DOHH2 (cell line): ENCODE data around the gene TCFL5.

Experiments used
- EZH2phosphoT487 ChIP-seq: fragments of 200-600 bp; sonication (generic); IDR thresholded peaks from 2 replicates; pipeline ENCODE4 v1.6.1; 2017; ENCODE audit warnings: borderline replicate concordance, mild to moderate bottlenecking, antibody characterized with exemption, low read length, moderate library complexity, mixed read lengths
- TF ChIP-seq, protein P1 (sequence below): fragments of 200-600 bp; sonication (generic); IDR thresholded peaks from one replicate; pipeline ENCODE4 v1.5.1; 2014; ENCODE audit warnings: antibody characterized with exemption, mild to moderate bottlenecking, low read depth, low read length; ENCODE audit not compliant: poor library complexity, severe bottlenecking

DNA sequence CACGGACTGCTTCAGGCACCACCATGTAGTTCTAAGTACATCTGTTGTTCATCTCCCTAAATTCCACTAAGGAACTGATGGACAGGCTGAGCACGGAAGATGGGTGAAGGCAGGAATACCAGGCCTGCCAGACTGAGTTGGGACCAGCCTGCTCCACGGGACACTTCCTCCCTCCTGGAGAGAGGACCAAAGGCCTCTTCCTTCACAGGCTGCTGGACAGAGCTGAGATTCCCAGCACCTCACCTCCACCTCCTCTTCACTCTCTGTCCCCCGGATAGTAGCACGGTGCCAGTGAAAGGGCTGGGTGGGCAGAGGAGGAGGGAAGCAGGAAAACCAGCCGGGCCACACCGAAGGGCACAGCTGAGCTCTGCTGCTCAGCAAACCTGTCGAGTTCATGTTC, 22.9 kb upstream of the TCFL5 start:
- TF ChIP-seq, protein P1, sequence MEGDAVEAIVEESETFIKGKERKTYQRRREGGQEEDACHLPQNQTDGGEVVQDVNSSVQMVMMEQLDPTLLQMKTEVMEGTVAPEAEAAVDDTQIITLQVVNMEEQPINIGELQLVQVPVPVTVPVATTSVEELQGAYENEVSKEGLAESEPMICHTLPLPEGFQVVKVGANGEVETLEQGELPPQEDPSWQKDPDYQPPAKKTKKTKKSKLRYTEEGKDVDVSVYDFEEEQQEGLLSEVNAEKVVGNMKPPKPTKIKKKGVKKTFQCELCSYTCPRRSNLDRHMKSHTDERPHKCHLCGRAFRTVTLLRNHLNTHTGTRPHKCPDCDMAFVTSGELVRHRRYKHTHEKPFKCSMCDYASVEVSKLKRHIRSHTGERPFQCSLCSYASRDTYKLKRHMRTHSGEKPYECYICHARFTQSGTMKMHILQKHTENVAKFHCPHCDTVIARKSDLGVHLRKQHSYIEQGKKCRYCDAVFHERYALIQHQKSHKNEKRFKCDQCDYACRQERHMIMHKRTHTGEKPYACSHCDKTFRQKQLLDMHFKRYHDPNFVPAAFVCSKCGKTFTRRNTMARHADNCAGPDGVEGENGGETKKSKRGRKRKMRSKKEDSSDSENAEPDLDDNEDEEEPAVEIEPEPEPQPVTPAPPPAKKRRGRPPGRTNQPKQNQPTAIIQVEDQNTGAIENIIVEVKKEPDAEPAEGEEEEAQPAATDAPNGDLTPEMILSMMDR = no peak
- no peak for TF ChIP-seq EZH2phosphoT487
